ENCODE data around the gene KCNG3.

- no peak for TF ChIP-seq CTCF (IDR thresholded peaks at IDR 0.05)
- no peak for TF ChIP-seq POLR2AphosphoS5 (IDR thresholded peaks at IDR 0.05)
- no peak for TF ChIP-seq EP300 (IDR thresholded peaks at IDR 0.05)
Observed at GRCh38 chr2:42504364-42505230, 10.8 kb upstream of the KCNG3 start.
